Loucy (cell line): Measurements from ENCODE around the gene PCDHGA9.
"Not testable (repeated sequence)": the region's sequence is repeated elsewhere in the genome, so short reads cannot be mapped to it uniquely, and the experiment has no call there.

Experiments
- H2AFZ ChIP-seq: fragments of 200-600 bp; sonication (generic); 2 replicates; pipeline ENCODE4 v1.6.0; 2016; ENCODE audit warnings: antibody characterized with exemption, mild to moderate bottlenecking, low read length, moderate library complexity
- H3F3A ChIP-seq: fragments of 200-600 bp; 2 replicates; pipeline ENCODE4 v1.6.0; 2016; ENCODE audit warnings: antibody characterized with exemption, low read depth, mild to moderate bottlenecking
- H3K27me3 ChIP-seq: fragments of 200-600 bp; sonication (generic); 2 replicates; pipeline ENCODE4 v1.6.1; 2014; ENCODE audit warnings: low read length, mild to moderate bottlenecking; ENCODE audit not compliant: insufficient read depth, poor library complexity, severe bottlenecking
- H3K36me3 ChIP-seq: fragments of 200-600 bp; sonication (generic); 2 replicates; pipeline ENCODE4 v1.6.1; 2016; ENCODE audit warnings: low read length; ENCODE audit not compliant: insufficient read depth
- H3K4me1 ChIP-seq: fragments of 200-600 bp; sonication (generic); 2 replicates; pipeline ENCODE4 v1.5.1; 2014; ENCODE audit warnings: low read length, mild to moderate bottlenecking; ENCODE audit not compliant: insufficient read depth, poor library complexity, severe bottlenecking
- H3K4me2 ChIP-seq: fragments of 200-600 bp; sonication (generic); 2 replicates; pipeline ENCODE4 v1.6.0; 2014; ENCODE audit warnings: antibody characterized with exemption, low read length, low read depth, mild to moderate bottlenecking; ENCODE audit not compliant: poor library complexity, severe bottlenecking
- H3K4me3 ChIP-seq: fragments of 200-600 bp; sonication (generic); 2 replicates; pipeline ENCODE4 v1.5.1; 2014; ENCODE audit warnings: low read length, mild to moderate bottlenecking, mixed read lengths; ENCODE audit not compliant: poor library complexity, severe bottlenecking
- H3K79me2 ChIP-seq: fragments of 200-600 bp; sonication (generic); 2 replicates; pipeline ENCODE4 v1.6.1; 2014; ENCODE audit warnings: low read length; ENCODE audit not compliant: insufficient read depth
- H3K9ac ChIP-seq: fragments of 200-600 bp; sonication (generic); 2 replicates; pipeline ENCODE4 v1.6.0; 2014; ENCODE audit warnings: mild to moderate bottlenecking, low read depth, low read length, moderate library complexity; ENCODE audit not compliant: poor library complexity, severe bottlenecking
- H3K9me2 ChIP-seq: fragments of 200-600 bp; sonication (generic); replicated peaks from 2 replicates; pipeline ENCODE4 v1.6.1; 2016; ENCODE audit warnings: low read depth, low read length, mixed read lengths
- H3K9me3 ChIP-seq: fragments of 200-600 bp; sonication (generic); 2 replicates; pipeline ENCODE4 v1.6.1; 2014; ENCODE audit warnings: mild to moderate bottlenecking, antibody characterized with exemption, low read length, low read depth; ENCODE audit not compliant: insufficient read depth
- H4K20me1 ChIP-seq: fragments of 200-600 bp; sonication (generic); 2 replicates; pipeline ENCODE4 v1.6.0; 2014; ENCODE audit warnings: antibody characterized with exemption, low read length, mild to moderate bottlenecking; ENCODE audit not compliant: insufficient read depth, poor library complexity, severe bottlenecking
- CTCF ChIP-seq: fragments of 200-600 bp; sonication (generic); conservative IDR thresholded peaks from 2 replicates; pipeline ENCODE4 v1.5.1; 2014; ENCODE audit warnings: mild to moderate bottlenecking, antibody characterized with exemption, low read length
- EZH2phosphoT487 ChIP-seq: fragments of 200-600 bp; IDR thresholded peaks from 2 replicates; pipeline ENCODE4 v1.6.1; 2018; ENCODE audit warnings: antibody characterized with exemption, mild to moderate bottlenecking, moderate library complexity, borderline replicate concordance

Gene PCDHGA9

GRCh38 chr5:141413540-141414069, 11.0 kb downstream of the PCDHGA9 start:
- Histone ChIP-seq H3K9ac (no peak overlapping the region), H4K20me1 (no peaks in the 10 kb centered on the region), H3F3A (no peaks in the 10 kb centered on the region), H3K36me3 (no peaks in the 10 kb centered on the region), H3K4me2 (no peak overlapping the region), H3K27me3 (no peaks in the 10 kb centered on the region), H3K79me2 (no peaks in the 10 kb centered on the region), H3K9me3 (no peaks in the 10 kb centered on the region), H3K9me2 (no peaks in the 10 kb centered on the region), H3K4me3 (no peak overlapping the region), H2AFZ (no peak overlapping the region), H3K4me1 (no peaks in the 10 kb centered on the region)
- TF ChIP-seq CTCF (no peak), EZH2phosphoT487 (no peak)

GRCh38 chr5:141414548-141415274, 12.1 kb downstream of the PCDHGA9 start:
- not testable (repeated sequence) for H3K9ac ChIP-seq, H3K9me3 ChIP-seq, H3F3A ChIP-seq, H3K4me2 ChIP-seq, H2AFZ ChIP-seq, H4K20me1 ChIP-seq, H3K4me1 ChIP-seq, H3K9me2 ChIP-seq, H3K27me3 ChIP-seq, H3K4me3 ChIP-seq, H3K36me3 ChIP-seq, H3K79me2 ChIP-seq

DNA sequence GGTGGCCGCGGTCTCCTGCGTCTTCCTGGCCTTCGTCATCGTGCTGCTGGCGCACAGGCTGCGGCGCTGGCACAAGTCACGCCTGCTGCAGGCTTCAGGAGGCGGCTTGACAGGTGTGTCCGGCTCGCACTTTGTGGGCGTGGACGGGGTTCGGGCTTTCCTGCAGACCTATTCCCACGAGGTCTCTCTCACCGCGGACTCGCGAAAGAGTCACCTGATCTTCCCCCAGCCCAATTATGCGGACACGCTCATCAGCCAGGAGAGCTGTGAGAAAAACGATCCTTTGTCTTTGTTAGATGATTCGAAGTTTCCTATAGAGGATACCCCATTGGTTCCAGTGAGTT, 12.7 kb downstream of the PCDHGA9 start:
- H3K4me2 ChIP-seq, H2AFZ ChIP-seq, H4K20me1 ChIP-seq, H3K4me1 ChIP-seq, H3K36me3 ChIP-seq, H3F3A ChIP-seq, H3K9me2 ChIP-seq, H3K79me2 ChIP-seq, H3K4me3 ChIP-seq, H3K27me3 ChIP-seq, H3K9me3 ChIP-seq, H3K9ac ChIP-seq: not testable (repeated sequence)

DNA sequence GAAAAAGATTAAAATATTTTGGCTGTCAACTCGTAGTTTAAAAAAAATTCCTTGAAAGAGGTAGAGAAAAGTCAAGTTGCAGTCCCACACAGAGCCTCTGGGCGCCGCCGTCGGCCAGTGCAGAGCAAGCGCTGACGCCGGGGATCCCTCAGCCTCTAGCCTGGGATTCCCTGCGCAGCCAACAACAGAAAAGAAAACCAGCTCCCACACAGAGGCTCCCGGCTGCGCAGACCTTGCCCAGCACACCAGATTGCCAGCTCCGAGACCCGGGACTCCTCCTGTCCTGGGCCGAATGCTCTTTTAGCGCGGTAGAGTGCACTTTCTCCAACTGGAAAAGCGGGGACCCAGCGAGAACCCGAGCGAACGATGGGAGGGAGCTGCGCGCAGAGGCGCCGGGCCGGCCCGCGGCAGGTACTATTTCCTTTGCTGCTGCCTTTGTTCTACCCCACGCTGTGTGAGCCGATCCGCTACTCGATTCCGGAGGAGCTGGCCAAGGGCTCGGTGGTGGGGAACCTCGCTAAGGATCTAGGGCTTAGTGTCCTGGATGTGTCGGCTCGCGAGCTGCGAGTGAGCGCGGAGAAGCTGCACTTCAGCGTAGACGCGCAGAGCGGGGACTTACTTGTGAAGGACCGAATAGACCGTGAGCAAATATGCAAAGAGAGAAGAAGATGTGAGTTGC, 15.1 kb downstream of the PCDHGA9 start, which contains the start of gene PCDHGB7:
TSS of gene PCDHGB7 (plus strand) at position 184 of the 679 bp plus-strand sequence. CDS start at position 367, 183 bp downstream.
- H2AFZ ChIP-seq, H3K9me3 ChIP-seq, H3K27me3 ChIP-seq, H3K4me2 ChIP-seq, H3K9me2 ChIP-seq, H3K36me3 ChIP-seq, H3K9ac ChIP-seq, H3K79me2 ChIP-seq, H3K4me1 ChIP-seq, H3F3A ChIP-seq, H4K20me1 ChIP-seq: not testable (repeated sequence)
- H3K4me3 ChIP-seq = peak within 1 kb of the TSS; percentile 21
- peak; percentile 60 for TF ChIP-seq CTCF
